Right atrium auricular region (tissue), 2 donors: Measurements from ENCODE around the gene ZNF275. TPM values are rescaled to one million over a fixed set of nuclear protein-coding genes. Genes with fewer than 3 reads are reported as not detected.

Source experiments
- DNase-seq: peaks from one replicate; pipeline ENCODE4 v3.0.0-alpha.2; 2019; ENCODE audit warnings: low spot score
- H3K27ac ChIP-seq, 2 donors: fragments of 200-600 bp; sonication (generic); 1 replicate in 1 of 2; 2 replicates in 1 of 2; pipeline ENCODE4 v1.5.1; 2016 to 2019
- H3K27me3 ChIP-seq, 2 donors: fragments of 200-600 bp; sonication (generic); one replicate each; pipeline versions ENCODE4 v1.5.1 to v1.6.0; 2017 to 2019
- H3K36me3 ChIP-seq: fragments of 200-600 bp; sonication (generic); one replicate; pipeline ENCODE4 v1.5.1; 2016
- H3K4me1 ChIP-seq, 2 donors: fragments of 200-600 bp; sonication (generic); one replicate each; pipeline versions ENCODE4 v1.5.1 to v1.6.0; 2017 to 2019
- H3K4me3 ChIP-seq, 2 donors: fragments of 200-600 bp; sonication (generic); 1 replicate in 1 of 2; 2 replicates in 1 of 2; pipeline ENCODE4 v1.5.1; 2017 to 2019; ENCODE audit warnings: mild to moderate bottlenecking in 1 of 2, moderate library complexity in 1 of 2
- H3K9me3 ChIP-seq, 2 donors: fragments of 200-600 bp; sonication (generic); one replicate each; pipeline ENCODE4 v1.5.1; 2019
- CTCF ChIP-seq, 2 donors: fragments of 200-600 bp; sonication (generic); IDR thresholded peaks; one replicate each; pipeline ENCODE4 v1.5.1; 2019; ENCODE audit warnings: antibody characterized with exemption in 2 of 2
- total RNA-seq, 2 donors: library from RNA; depleted of rRNA; stranded (reverse); fragments of >200 nt; gene quantifications; one replicate each; pipeline ENCODE4 v1.1.0, GENCODE V29; 2016

ZNF275 gene
- total RNA-seq, 2 donors from 2014 or later: 5.9 to 7.2 TPM

- no peak for DNase-seq
- Histone ChIP-seq H3K4me3 (no peak overlapping the region), H3K4me1 (no peaks in the 10 kb centered on the region), H3K36me3 (no peaks in the 10 kb centered on the region), H3K27me3 (no peaks in the 10 kb centered on the region), H3K9me3 (no peaks in the 10 kb centered on the region), H3K27ac (no peak overlapping the region)
- TF ChIP-seq CTCF (IDR thresholded peaks at IDR 0.05): no peak
These were observed 32.2 kb upstream of the ZNF275 start for GRCh38 chrX:153301746-153302145.

GRCh38 chrX:153302796-153303195 is 31.2 kb upstream of the ZNF275 start:
- no peak overlapping the region for H3K27ac ChIP-seq
- DNase-seq: no peak
- no peaks in the 10 kb centered on the region for H3K4me1 ChIP-seq
- H3K27me3 ChIP-seq: no peaks in the 10 kb centered on the region
- H3K9me3 ChIP-seq: no peaks in the 10 kb centered on the region
- H3K36me3 ChIP-seq: no peaks in the 10 kb centered on the region
- no peak for TF ChIP-seq CTCF (IDR thresholded peaks at IDR 0.05)
- H3K4me3 ChIP-seq: no peak overlapping the region

GRCh38 chrX:153303276-153304262 is 30.4 kb upstream of the ZNF275 start:
- H3K4me3 ChIP-seq: no peak overlapping the region
- H3K27ac ChIP-seq: no peak overlapping the region
- TF ChIP-seq CTCF (IDR thresholded peaks at IDR 0.05): no peak
- no peaks in the 10 kb centered on the region for H3K9me3 ChIP-seq
- H3K27me3 ChIP-seq: no peaks in the 10 kb centered on the region
- H3K4me1 ChIP-seq: no peaks in the 10 kb centered on the region
- no peaks in the 10 kb centered on the region for H3K36me3 ChIP-seq
- DNase-seq: peak; percentile 34

- H3K36me3 ChIP-seq: no peaks in the 10 kb centered on the region
- H3K4me1 ChIP-seq: no peaks in the 10 kb centered on the region
- no peaks in the 10 kb centered on the region for H3K9me3 ChIP-seq
- H3K4me3 ChIP-seq: no peak overlapping the region
- no peak for TF ChIP-seq CTCF (IDR thresholded peaks at IDR 0.05)
- DNase-seq: no peak
- no peak overlapping the region for H3K27ac ChIP-seq
- H3K27me3 ChIP-seq: no peaks in the 10 kb centered on the region
These were observed 28.8 kb upstream of the ZNF275 start for GRCh38 chrX:153304988-153305736.

GRCh38 chrX:153305972-153306371 is 28.0 kb upstream of the ZNF275 start:
- Histone ChIP-seq H3K9me3 (no peaks in the 10 kb centered on the region), H3K4me3 (no peak overlapping the region), H3K4me1 (no peaks in the 10 kb centered on the region), H3K27me3 (no peaks in the 10 kb centered on the region), H3K36me3 (no peaks in the 10 kb centered on the region), H3K27ac (no peak overlapping the region)
- no peak for TF ChIP-seq CTCF (IDR thresholded peaks at IDR 0.05)
- DNase-seq: no peak
